GM04504 (cell line): ENCODE measurements around the gene NPAS3.

Source experiments
- DNase-seq: peaks from one replicate; pipeline ENCODE4 v3.0.0-alpha.2; 2012; ENCODE audit warnings: low read depth

NPAS3 gene

GRCh38 chr14:33764876-33765650 is 826.4 kb downstream of the NPAS3 start:
- DNase-seq, result no peak

- no peak for DNase-seq
Observed at GRCh38 chr14:33767586-33768457, 829.1 kb downstream of the NPAS3 start.

GRCh38 chr14:33768458-33768830 is 829.8 kb downstream of the NPAS3 start:
- no peak for DNase-seq

GRCh38 chr14:33773205-33774030 is 834.7 kb downstream of the NPAS3 start:
- DNase-seq, result no peak

- DNase-seq, result no peak
Observed at GRCh38 chr14:33774161-33774560, 835.5 kb downstream of the NPAS3 start.

GRCh38 chr14:33774723-33775470 is 836.2 kb downstream of the NPAS3 start:
- DNase-seq, result no peak

- no peak for DNase-seq
Observed at GRCh38 chr14:33776871-33777270, 838.2 kb downstream of the NPAS3 start.

GRCh38 chr14:33777681-33778080 is 839.0 kb downstream of the NPAS3 start:
- no peak for DNase-seq

- DNase-seq, result no peak
Observed at GRCh38 chr14:33780035-33780434, 841.4 kb downstream of the NPAS3 start.

- DNase-seq, result no peak
Observed at GRCh38 chr14:33781236-33781635, 842.6 kb downstream of the NPAS3 start.

GRCh38 chr14:33782923-33783322 is 844.2 kb downstream of the NPAS3 start:
- no peak for DNase-seq

GRCh38 chr14:33786091-33786825 is 847.6 kb downstream of the NPAS3 start:
- no peak for DNase-seq

- DNase-seq, result no peak
Observed at GRCh38 chr14:33788161-33788560, 849.5 kb downstream of the NPAS3 start.

GRCh38 chr14:33790996-33791395 is 852.3 kb downstream of the NPAS3 start:
- no peak for DNase-seq

GRCh38 chr14:33792009-33792719 is 853.5 kb downstream of the NPAS3 start:
- DNase-seq, result no peak

- peak; percentile 59 for DNase-seq
Observed at GRCh38 chr14:33792720-33793368, 854.2 kb downstream of the NPAS3 start.

GRCh38 chr14:33793398-33794110 is 854.9 kb downstream of the NPAS3 start:
- no peak for DNase-seq

GRCh38 chr14:33794791-33795305 is 856.2 kb downstream of the NPAS3 start:
- no peak for DNase-seq

GRCh38 chr14:33796356-33796755 is 857.7 kb downstream of the NPAS3 start:
- DNase-seq, result no peak
